ENCODE data around the gene RBM42.

The RBM42 gene

DNA sequence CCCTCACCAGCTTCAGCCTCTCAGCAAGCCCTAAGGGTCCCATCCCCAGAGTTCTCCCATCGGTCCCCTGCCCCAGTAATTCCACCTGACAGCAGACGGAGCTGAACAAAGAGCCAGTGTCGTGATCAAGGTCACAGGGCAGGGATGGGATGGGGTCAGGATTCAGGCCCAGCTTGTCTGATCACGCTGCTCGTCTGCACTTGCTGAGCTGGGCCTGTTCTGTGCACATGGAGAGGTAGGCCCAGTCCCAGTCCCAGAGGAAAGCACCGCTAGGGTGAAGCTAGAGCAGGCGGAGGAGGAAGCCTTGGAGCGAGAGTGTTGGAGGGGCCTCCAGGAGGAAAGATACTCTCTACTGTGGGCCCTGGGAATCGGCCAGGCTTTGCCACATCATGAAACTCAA, 7.1 kb upstream of the RBM42 start:
- DNase-seq (ENCODE audit: low spot score) = no peak

DNA sequence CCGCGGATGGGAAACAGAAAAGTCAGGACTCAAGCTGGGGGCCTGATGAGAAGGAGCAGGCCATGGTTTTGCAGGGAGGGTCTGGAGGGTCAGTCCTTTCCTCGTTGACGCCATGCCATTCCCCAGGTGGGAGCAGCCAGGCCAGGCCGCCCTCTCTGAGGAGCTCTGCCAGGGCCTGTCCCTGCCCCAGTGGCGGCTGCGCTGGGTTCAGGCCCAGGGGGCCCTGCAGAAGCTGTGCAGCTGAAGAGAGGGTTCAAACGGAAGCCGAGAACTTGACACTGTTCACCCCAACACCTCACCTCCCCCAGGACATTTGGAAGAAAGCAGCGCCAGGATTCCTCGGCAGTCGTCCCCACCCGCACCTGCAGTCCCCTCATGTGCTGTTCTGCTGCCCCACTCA, 6.1 kb upstream of the RBM42 start:
- no peak for DNase-seq (ENCODE audit: low spot score)

DNA sequence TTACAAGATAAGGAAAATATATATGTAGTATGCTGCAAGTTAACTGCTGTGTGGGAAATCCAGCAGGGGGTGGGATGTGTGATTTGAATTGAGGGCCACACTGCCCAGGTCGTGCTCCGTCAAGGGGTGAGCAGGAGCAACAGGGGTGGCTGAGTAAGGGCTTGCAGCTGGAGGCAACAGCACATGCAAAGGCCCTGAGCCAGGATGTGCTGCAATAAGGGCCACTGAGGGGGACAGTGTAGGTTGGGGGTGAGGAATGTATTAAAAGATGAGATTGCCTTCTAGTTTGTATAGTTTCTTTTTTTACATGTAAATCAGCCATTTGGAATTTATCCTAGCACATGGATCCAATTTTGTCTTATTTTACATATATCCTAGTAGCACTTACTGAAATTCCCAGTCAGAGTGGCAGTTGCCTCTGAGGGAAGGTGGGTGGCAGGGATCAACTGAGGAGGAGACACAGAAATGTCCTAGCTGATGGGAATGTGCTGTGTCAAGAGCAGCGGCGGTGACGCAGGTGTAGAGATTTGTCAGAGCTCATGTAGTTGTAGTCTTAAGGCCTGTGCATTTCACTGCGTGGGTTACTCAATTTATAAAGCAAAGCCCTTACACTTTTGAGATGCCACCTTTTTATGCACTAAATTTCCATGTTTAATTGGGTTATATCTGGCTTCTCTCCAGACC, 5.4 kb upstream of the RBM42 start:
- no peak for DNase-seq (ENCODE audit: low spot score)

DNA sequence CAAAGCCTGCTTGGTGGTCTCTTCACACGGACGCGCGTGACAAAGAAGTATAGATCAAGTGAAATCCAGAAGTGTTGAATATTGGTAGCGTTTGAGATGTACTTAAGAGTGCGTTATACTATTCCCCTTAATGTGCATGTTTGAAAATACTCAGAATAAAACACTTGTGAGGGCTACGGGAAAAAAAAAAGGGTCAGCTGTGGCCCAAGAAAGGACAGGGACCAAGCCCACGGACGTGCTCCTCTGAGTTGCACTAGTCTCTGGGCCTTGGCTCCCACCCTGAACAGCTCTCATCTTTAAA, 622 bp upstream of the RBM42 start:
- DNase-seq (ENCODE audit: low spot score) = no peak

DNA sequence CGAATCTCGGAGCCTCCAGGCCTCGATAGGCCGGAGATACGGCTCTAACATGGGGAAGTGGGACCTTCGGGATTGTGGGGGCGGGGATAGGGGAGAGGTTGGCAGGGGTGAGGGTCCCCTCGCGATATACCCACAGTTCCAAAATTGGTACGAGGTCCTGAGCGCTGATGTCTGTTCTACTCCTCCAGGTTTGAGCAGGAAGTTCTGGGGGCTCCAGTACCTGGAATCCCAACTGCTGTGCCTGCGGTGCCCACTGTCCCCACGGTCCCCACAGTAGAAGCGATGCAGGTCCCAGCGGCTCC, 447 bp downstream of the RBM42 start:
- DNase-seq (ENCODE audit: low spot score) = no peak

DNA sequence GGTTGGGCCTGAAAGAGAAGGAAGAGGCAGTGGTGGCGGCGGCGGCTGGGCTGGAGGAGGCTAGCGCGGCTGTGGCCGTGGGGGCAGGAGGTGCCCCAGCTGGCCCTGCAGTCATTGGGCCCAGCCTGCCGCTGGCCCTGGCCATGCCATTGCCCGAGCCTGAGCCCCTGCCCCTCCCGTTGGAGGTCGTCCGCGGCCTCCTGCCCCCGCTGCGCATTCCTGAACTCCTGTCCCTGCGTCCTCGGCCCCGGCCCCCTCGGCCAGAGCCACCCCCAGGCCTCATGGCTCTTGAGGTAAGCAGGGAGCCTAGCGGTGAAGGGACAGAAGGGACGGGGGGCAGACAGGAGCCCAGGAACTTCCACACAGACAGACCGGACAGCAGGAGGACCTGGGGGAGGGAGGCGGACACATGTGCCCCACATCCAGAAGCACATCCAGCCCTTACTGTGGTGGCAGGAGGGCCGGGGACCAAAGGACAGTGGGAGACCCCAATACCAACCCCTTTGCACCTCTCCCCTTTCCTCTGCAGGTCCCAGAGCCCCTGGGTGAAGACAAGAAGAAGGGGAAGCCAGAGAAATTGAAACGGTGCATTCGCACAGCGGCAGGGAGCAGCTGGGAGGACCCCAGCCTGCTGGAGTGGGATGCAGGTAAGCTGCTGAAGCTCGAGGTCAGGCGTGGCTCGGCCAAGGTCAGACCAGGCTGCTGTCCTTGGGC, 5.0 kb downstream of the RBM42 start:
- no peak for DNase-seq (ENCODE audit: low spot score)

DNA sequence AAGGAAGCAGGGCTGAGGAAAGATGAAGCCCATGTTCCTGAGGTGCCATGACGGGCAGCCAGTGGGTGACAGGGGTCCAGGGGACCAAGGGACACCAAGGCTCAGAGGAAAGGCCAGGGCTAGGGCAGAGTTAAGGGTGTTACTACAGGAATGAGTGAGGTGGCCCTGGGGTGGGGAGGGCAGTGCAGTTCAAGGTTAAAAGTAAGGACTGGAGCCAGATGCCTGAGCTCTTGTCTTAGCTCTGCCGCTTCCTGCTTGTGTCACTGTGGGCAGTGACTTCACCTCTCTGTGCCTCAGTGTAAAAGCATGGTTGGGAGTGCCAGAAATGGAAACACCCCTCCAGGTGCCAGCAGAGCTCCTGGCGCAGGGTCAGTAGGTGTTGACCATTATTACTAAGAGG, 7.8 kb downstream of the RBM42 start:
- DNase-seq (ENCODE audit: low spot score) = no peak

DNA sequence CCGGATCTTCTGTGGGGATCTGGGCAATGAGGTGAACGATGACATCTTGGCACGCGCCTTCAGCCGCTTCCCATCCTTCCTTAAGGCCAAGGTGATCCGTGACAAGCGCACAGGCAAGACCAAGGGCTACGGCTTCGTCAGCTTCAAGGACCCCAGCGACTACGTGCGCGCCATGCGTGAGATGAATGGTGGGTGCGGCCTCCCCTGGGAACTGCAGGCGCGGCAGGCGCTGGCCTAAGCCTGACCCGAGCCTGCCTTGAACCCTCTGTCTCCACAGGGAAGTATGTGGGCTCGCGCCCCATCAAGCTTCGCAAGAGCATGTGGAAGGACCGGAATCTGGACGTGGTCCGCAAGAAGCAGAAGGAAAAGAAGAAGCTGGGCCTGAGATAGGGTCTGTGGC, 8.3 kb downstream of the RBM42 start:
- DNase-seq (ENCODE audit: low spot score) = no peak

DNA sequence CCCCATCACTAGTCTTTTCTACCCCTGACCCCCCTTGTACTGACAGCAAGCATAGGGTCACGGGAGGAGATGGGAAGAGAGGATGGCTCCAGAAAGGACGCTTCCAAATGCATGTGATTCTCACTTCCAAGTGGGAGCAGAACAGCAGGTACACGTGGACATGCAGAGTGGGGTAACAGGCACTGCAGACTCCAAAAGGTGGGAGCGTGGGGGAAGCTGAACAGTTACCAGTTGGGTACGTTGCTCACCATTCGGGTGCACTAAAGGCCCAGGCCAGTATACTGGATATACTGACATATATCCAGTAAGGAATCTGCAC, 10.4 kb downstream of the RBM42 start:
- DNase-seq (ENCODE audit: low spot score) = no peak

DNA sequence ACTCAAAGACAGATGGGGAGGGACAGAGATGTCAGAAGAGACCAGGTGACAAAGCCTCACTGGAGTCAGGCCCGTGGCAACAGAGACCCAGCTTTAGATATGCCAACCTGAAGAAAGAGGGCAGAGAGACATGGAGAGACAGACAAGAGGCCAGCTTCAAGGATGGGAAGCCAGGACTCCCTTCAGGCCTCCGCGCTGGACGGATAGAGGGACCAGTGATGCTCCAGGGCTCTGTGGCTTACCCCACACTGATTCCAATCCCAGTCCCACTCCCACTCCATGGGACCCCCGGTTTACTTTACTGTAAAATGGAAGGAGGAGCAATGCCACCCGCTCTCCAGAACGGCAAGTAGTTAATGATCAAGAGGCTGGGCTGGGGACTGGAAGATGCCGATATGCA, 11.0 kb downstream of the RBM42 start:
- no peak for DNase-seq (ENCODE audit: low spot score)

DNA sequence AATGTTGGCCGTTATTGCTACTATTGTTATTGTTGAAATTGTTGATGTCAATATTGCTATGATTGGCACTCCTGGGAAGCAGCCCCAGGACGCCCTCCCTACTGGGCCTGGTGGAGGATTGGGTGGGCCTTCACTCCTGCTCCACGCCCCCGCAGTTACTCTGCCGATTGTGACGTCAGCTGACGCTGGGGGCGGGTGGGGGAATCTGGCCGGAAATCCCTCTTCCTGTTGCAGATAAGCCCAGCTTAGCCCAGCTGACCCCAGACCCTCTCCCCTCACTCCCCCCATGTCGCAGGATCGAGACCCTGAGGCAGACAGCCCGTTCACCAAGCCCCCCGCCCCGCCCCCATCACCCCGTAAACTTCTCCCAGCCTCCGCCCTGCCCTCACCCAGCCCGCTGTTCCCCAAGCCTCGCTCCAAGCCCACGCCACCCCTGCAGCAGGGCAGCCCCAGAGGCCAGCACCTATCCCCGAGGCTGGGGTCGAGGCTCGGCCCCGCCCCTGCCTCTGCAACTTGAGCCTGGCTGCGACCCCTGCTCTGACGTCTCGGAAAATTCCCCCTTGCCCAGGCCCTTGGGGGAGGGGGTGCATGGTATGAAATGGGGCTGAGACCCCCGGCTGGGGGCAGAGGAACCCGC, 12.8 kb downstream of the RBM42 start, which contains the start of gene ETV2:
TSS of gene ETV2 (plus strand) at position 231 of the 637 bp plus-strand sequence. CDS start 716 bp downstream, outside the sequence.
- peak; percentile 42 for DNase-seq (ENCODE audit: low spot score)

DNA sequence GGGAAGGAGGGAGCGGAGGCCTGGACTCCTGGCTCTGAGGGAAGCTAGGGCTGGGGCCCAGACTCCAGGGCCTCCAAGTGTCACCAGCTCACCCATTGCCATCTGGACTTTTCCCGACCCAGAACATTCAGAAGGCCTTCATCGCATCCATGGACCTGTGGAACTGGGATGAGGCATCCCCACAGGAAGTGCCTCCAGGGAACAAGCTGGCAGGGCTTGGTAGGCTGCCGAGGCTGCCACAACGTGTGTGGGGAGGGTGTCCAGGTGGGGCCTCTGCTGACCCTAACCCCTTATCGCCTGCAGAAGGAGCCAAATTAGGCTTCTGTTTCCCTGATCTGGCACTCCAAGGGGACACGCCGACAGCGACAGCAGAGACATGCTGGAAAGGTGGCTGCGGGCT, 13.5 kb downstream of the RBM42 start:
- DNase-seq (ENCODE audit: low spot score) = no peak

DNA sequence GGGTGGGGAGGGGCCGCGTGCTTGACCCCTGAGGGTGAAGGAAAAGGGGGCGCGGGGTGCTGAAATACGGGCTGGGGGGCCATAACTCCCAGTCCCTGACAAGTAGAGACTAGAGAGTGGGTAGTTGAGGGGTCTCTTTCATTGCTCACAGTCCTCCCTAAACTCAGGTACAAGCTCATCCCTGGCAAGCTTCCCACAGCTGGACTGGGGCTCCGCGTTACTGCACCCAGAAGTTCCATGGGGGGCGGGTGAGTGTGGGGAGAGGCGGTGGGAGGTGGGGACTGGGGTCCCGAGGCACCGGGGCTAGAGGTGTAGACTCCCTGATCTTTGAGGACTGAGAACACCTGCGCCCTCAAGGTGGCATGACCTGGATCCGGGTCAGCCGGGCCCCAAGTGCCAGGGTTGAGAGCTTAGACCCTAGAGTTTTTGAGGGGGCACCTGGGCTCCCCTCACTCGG, 14.0 kb downstream of the RBM42 start:
- DNase-seq (ENCODE audit: low spot score) = no peak

DNA sequence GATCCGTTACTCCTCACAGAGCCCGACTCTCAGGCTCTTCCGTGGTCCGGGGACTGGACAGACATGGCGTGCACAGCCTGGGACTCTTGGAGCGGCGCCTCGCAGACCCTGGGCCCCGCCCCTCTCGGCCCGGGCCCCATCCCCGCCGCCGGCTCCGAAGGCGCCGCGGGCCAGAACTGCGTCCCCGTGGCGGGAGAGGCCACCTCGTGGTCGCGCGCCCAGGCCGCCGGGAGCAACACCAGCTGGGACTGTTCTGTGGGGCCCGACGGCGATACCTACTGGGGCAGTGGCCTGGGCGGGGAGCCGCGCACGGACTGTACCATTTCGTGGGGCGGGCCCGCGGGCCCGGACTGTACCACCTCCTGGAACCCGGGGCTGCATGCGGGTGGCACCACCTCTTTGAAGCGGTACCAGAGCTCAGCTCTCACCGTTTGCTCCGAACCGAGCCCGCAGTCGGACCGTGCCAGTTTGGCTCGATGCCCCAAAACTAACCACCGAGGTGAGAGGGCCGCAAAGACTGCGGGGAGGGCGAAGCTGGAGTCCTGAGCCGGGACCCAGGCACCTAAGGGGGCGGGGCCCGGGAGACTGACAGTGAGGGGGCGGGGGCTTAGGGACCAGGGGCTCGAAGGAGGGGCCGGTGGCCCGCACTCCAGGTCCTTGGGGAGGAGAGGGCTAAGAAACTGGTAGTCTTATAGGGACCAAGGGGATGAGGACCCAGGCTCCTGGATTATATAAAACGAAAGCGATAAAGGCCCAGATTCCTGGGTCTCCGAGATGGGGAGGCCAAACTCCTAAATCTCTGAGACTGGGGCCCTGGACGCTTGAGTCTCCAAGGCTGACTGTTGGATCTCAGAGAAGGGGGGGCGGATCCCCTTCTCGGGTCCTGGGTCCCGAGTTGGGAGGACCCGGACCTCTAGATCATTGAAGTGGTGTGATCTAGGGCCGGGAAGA, 14.7 kb downstream of the RBM42 start:
- DNase-seq (ENCODE audit: low spot score) = peak; percentile 64

DNA sequence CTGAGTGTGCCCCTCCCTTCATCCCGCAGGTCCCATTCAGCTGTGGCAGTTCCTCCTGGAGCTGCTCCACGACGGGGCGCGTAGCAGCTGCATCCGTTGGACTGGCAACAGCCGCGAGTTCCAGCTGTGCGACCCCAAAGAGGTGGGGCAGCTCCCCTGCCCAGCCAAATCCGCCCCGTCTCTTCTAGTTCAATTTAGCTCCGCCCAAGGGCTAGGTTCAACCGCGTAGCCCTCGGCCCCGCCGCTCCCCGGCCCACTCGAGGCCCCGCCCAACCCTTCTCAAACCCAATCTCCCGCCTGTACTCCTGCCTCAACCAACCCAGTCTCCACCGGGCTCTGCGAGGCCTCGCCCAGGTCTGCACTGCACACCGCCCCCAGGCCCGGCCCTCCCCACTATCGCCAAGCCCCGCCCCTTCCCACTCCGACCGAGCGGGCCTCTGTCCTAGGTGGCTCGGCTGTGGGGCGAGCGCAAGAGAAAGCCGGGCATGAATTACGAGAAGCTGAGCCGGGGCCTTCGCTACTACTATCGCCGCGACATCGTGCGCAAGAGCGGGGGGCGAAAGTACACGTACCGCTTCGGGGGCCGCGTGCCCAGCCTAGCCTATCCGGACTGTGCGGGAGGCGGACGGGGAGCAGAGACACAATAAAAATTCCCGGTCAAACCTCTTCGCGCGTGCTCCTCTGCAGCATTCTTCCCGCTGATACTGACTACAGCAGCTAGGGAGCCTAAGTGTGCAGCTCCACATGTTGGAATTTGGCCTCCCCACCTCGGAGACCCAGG, 15.6 kb downstream of the RBM42 start:
- DNase-seq (ENCODE audit: low spot score) = peak; percentile 77

DNA sequence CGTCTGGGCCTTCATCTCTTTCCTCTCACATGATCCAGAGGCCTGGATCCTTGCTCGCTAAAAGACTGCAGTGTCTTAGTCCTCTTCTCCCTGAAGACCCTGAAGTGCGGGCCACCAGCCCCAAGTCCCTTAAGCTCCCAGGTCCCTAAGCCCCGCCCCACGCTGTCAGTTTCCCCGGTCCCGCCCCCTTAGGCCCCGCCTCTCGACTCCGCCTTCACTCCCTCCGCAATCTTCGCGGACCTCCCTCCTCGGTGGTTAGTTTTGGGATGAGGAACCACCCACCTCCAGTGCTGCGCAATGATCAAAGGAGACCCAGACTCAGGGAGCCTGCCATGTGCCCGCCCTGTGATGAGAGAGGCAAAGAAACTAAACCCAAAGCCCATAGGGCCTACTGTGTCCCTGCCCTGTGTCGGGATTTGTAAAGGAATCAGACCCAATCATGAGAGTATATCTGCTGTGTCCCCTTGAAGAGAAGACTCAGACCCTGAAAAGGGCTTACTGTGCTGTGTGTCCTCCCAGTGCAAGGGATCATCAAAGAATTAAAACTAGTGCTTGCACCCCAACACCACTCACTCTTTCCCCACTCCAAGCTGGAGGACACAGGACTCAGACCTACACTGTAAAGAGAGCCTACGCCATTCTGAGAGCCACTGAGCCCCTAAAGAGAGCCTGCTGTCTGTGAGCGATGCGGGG, 16.3 kb downstream of the RBM42 start:
- peak; percentile 7 for DNase-seq (ENCODE audit: low spot score)

DNA sequence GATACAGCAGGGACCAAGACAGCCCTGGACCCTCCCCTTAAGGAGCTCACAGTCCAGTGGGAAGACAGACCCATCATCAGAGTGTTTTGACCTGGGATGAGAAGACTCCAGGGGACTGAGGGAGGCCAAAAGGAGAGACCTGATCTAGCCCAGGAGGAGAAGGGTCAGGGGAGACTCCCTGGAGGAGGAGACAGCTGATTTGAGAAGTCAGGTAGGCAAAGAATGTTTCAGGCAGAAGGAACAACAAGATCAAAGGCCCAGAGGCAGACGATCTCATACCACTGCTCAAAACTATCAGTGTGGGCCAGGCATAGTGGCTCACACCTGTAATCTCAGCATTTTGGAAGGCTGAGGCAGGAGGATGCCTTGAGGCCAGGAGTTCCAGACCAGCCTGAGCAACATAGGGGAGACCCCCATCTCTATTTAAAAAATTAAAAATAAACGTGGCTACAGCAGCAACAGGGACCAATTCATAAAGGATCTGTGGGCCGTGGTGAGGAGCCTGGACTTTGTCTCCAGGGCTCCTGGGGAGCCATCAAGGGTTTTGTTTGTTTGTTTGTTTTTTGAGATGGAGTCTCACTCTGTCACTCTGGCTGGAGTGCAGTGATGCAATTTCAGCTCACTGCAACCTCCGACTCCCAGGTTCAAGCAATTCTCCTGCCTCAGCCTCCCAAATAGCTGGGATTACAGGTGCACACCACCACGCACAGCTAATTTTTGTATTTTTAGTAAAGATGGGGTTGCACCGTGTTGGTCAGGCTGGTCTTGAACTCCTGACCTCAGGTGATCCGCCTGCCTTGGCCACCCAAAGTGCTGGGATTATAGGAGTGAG, 17.1 kb downstream of the RBM42 start:
- no peak for DNase-seq (ENCODE audit: low spot score)

DNA sequence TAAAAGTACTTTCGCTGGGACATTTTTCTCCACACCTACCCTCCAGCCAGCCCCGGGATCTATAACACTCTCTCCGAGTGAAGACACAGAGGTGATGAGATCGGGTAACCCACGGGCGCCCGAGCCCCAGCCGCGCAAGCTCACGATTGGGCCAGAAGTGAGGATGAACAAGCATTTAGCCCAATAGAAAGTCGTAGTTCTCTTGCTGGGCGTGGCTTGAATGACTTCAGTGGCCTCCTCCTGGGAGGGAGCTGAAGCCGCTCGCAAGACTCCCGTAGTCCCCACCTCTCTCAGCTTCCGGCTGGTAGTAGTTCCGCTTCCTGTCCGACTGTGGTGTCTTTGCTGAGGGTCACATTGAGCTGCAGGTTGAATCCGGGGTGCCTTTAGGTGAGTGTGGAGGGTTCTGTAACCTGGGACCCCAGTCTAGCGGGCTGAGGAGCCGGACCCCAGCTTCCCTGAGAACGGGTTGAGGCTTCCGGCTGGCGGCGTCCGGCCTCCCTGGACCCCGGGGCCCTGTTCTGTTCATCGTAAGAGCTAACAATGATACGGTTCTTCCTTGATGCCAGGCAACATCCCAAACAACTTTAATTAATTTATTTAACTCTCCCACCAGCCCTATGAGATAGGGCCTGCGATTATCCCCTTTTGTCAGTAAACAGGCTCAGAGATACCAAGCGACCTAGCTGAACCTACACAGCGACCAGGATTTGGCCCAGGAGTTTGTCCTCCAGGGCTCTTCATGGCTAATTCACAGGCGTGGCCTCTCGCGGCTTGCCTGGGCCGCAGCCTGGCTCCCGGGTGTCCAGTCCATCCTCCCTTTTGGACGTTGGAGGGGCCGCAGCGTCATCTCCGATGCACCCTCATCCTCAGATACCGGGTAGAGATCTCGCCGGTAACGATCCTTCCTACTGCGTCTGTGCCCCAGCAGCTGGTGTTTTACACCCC, 19.5 kb downstream of the RBM42 start, which contains the start of gene COX6B1:
TSS of gene COX6B1 (plus strand) at position 307 of the 945 bp plus-strand sequence. CDS start 2,921 bp downstream, outside the sequence.
- DNase-seq (ENCODE audit: low spot score) = peak; percentile 92

DNA sequence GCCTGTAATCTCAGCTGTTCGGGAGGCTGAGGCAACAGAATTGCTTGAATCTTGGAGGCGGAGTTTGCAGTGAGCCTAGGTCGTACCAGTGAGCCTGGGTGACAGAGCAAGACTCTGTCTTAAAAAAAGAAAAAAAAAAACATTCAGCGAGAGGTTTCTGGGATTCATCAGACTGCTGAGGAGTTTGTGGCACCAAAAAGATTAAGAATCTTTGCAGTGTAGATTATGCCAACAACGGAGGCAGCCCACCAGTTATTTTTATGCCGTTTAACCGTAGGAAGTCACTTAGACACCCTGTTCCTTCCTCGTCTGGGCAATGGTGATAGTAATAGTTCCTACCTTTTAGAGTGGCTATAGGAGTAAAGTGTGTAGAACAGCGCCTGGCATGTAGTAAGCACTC, 21.7 kb downstream of the RBM42 start:
- no peak for DNase-seq (ENCODE audit: low spot score)
